HG02798 (cell line): ENCODE results near the gene DNLZ.

Experiments used
- ATAC-seq: cut with Tn5 transposase; IDR thresholded peaks from one replicate; pipeline ENCODE4 v1.9.1; 2021; ENCODE audit warnings: mild to moderate bottlenecking; ENCODE audit not compliant: unreplicated experiment, poor library complexity

The DNLZ gene

GRCh38 chr9:136333486-136333885, 30.1 kb downstream of the DNLZ start:
- no peak for ATAC-seq

GRCh38 chr9:136333045-136333444, 30.5 kb downstream of the DNLZ start:
- no peak for ATAC-seq

GRCh38 chr9:136332482-136332983, 31.0 kb downstream of the DNLZ start:
- no peak for ATAC-seq

GRCh38 chr9:136331556-136332481, 31.7 kb downstream of the DNLZ start:
- no peak for ATAC-seq

- ATAC-seq, result no peak
These were observed 32.5 kb downstream of the DNLZ start for GRCh38 chr9:136331030-136331429.

- ATAC-seq, result no peak
These were observed 33.0 kb downstream of the DNLZ start for GRCh38 chr9:136330406-136330990.

GRCh38 chr9:136329636-136330405, 33.7 kb downstream of the DNLZ start:
- ATAC-seq, result no peak

GRCh38 chr9:136329211-136329627, 34.3 kb downstream of the DNLZ start:
- ATAC-seq, result no peak

- no peak for ATAC-seq
These were observed 34.9 kb downstream of the DNLZ start for GRCh38 chr9:136328622-136329041.

GRCh38 chr9:136328011-136328621, 35.4 kb downstream of the DNLZ start:
- no peak for ATAC-seq

GRCh38 chr9:136327304-136327974, 36.1 kb downstream of the DNLZ start, which contains the start of gene GPSM1:
Gene GPSM1 (plus strand): TSS chr9:136327539. CDS start chr9:136327696, 157 bp downstream.
- no peak for ATAC-seq

GRCh38 chr9:136326761-136327303, 36.7 kb downstream of the DNLZ start:
- no peak for ATAC-seq

GRCh38 chr9:136326061-136326760, 37.3 kb downstream of the DNLZ start:
- no peak for ATAC-seq

- ATAC-seq, result no peak
These were observed 38.2 kb downstream of the DNLZ start for GRCh38 chr9:136325358-136325757.

- no peak for ATAC-seq
These were observed 38.8 kb downstream of the DNLZ start for GRCh38 chr9:136324501-136325300.

GRCh38 chr9:136323371-136323789, 40.2 kb downstream of the DNLZ start:
- ATAC-seq, result no peak

GRCh38 chr9:136322756-136323330, 40.7 kb downstream of the DNLZ start:
- ATAC-seq, result no peak

- ATAC-seq, result no peak
These were observed 42.0 kb downstream of the DNLZ start for GRCh38 chr9:136321561-136321960.
